WTC11 (cell line): ENCODE results near the gene LRRN1.

Experiments
- AFF4 ChIP-seq: sonication (generic); formaldehyde crosslinking; IDR thresholded peaks from 2 replicates; pipeline ENCODE4 v1.8.1; 2023; ENCODE audit warnings: mild to moderate bottlenecking, missing genetic modification reagents, borderline replicate concordance
- ATF2 ChIP-seq: sonication (generic); formaldehyde crosslinking; IDR thresholded peaks from 2 replicates; pipeline ENCODE4 v1.8.1; 2022; ENCODE audit warnings: low read depth, missing genetic modification reagents, borderline replicate concordance
- ATF3 ChIP-seq: sonication (generic); formaldehyde crosslinking; conservative IDR thresholded peaks from 2 replicates; pipeline ENCODE4 v1.8.1; 2022; ENCODE audit warnings: mild to moderate bottlenecking, missing genetic modification reagents
- CDX4 ChIP-seq: fragments of 250-450 bp; sonication (Bioruptor Pico); IDR thresholded peaks from 2 replicates; pipeline ENCODE4 v1.9.0; 2021; ENCODE audit warnings: moderate library complexity, mild to moderate bottlenecking, inconsistent platforms, borderline replicate concordance
- CTCF ChIP-seq: fragments of 200-600 bp; IDR thresholded peaks from 2 replicates; pipeline ENCODE4 v1.8.0; 2022; ENCODE audit warnings: antibody characterized with exemption
- E2F5 ChIP-seq: sonication (generic); formaldehyde crosslinking; IDR thresholded peaks from 2 replicates; pipeline ENCODE4 v1.8.1; 2022; ENCODE audit warnings: mild to moderate bottlenecking, moderate library complexity, missing genetic modification reagents
- ELF4 ChIP-seq: sonication (generic); formaldehyde crosslinking; IDR thresholded peaks from 2 replicates; pipeline ENCODE4 v1.8.1; 2022; ENCODE audit warnings: low read depth, mild to moderate bottlenecking, moderate library complexity, missing genetic modification reagents
- GRHL2 ChIP-seq: fragments of 250-450 bp; sonication (Bioruptor Pico); IDR thresholded peaks from 2 replicates; pipeline ENCODE4 v1.8.0; 2022; ENCODE audit warnings: mild to moderate bottlenecking, moderate library complexity; ENCODE audit not compliant: insufficient replicate concordance, severe bottlenecking
- MAX ChIP-seq: sonication (generic); formaldehyde crosslinking; IDR thresholded peaks from 2 replicates; pipeline ENCODE4 v1.8.0; 2022; ENCODE audit warnings: mild to moderate bottlenecking, missing genetic modification reagents
- SP1 ChIP-seq: sonication (generic); formaldehyde crosslinking; conservative IDR thresholded peaks from 2 replicates; pipeline ENCODE4 v1.8.1; 2022; ENCODE audit warnings: missing genetic modification reagents
- TCF7 ChIP-seq: sonication (generic); formaldehyde crosslinking; IDR thresholded peaks from 2 replicates; pipeline ENCODE4 v1.8.0; 2022; ENCODE audit warnings: mild to moderate bottlenecking, low read depth, missing genetic modification reagents, moderate library complexity
- USF1 ChIP-seq: sonication (generic); formaldehyde crosslinking; IDR thresholded peaks from 2 replicates; pipeline ENCODE4 v1.8.0; 2022; ENCODE audit warnings: mild to moderate bottlenecking, missing genetic modification reagents
- USF2 ChIP-seq: sonication (generic); formaldehyde crosslinking; IDR thresholded peaks from 2 replicates; pipeline ENCODE4 v1.8.1; 2023; ENCODE audit warnings: mild to moderate bottlenecking, missing genetic modification reagents, moderate library complexity
- ZNF317 ChIP-seq: sonication (generic); formaldehyde crosslinking; IDR thresholded peaks from 2 replicates; pipeline ENCODE4 v1.8.1; 2023; ENCODE audit warnings: low read depth, mild to moderate bottlenecking, moderate library complexity, missing genetic modification reagents, borderline replicate concordance

GRCh38 chr3:3753416-3753815, 45.8 kb upstream of the LRRN1 start:
- TF ChIP-seq CTCF (no peak), SP1 (CRISPR knock-in tag) (no peak), ATF3 (no peak), ATF2 (no peak), ZNF317 (no peak), CDX4 (no peak), TCF7 (CRISPR knock-in tag) (no peak), USF1 (CRISPR knock-in tag) (no peak), AFF4 (no peak), MAX (CRISPR knock-in tag) (no peak), ELF4 (CRISPR knock-in tag) (no peak), USF2 (no peak), GRHL2 (CRISPR knock-in tag) (no peak), E2F5 (CRISPR knock-in tag) (no peak)
